Thyroid gland (tissue), 4 donors: Measurements from ENCODE around the gene ABR.

Experiments used
- POLR2A ChIP-seq, 2 donors: fragments of 450-650 bp; IDR thresholded peaks; one replicate each; pipeline ENCODE4 v1.6.1; 2017; ENCODE audit warnings: antibody characterized with exemption in 2 of 2, mild to moderate bottlenecking in 2 of 2, moderate library complexity in 1 of 2
- TF ChIP-seq, protein P1 (sequence below), 6 experiments: fragments of 200-600 bp in 3 of 6; fragments of 450-650 bp in 3 of 6; sonication (generic) in 3 of 6; IDR thresholded peaks; one replicate each; pipeline ENCODE4 v1.5.1; 2016 to 2019; ENCODE audit warnings: antibody characterized with exemption in 6 of 6, mild to moderate bottlenecking in 2 of 6, inconsistent platforms in 1 of 6, moderate library complexity in 1 of 6

DNA sequence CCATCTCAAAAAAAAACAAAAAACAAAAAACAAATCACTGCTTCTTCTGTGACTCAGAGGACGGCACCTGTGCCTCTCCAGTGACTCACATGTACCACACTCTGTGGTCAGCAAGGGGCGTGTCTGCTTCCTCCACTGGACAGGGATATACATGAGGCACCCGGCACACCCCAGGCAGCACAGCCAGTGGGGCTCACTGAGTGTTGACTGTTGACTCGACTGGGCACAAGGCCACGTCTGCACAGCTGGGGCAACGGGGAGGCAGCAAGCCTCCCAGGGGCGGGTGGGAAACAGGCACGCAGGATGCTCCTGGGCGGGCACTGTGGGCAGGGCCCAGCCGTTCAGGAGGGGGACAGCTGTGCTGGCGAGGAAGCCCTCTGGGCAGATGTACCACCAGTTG lies 118.8 kb downstream of the ABR start:
- TF ChIP-seq, protein P1, sequence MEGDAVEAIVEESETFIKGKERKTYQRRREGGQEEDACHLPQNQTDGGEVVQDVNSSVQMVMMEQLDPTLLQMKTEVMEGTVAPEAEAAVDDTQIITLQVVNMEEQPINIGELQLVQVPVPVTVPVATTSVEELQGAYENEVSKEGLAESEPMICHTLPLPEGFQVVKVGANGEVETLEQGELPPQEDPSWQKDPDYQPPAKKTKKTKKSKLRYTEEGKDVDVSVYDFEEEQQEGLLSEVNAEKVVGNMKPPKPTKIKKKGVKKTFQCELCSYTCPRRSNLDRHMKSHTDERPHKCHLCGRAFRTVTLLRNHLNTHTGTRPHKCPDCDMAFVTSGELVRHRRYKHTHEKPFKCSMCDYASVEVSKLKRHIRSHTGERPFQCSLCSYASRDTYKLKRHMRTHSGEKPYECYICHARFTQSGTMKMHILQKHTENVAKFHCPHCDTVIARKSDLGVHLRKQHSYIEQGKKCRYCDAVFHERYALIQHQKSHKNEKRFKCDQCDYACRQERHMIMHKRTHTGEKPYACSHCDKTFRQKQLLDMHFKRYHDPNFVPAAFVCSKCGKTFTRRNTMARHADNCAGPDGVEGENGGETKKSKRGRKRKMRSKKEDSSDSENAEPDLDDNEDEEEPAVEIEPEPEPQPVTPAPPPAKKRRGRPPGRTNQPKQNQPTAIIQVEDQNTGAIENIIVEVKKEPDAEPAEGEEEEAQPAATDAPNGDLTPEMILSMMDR (IDR thresholded peaks at IDR 0.05): no peak
- no peak for TF ChIP-seq POLR2A (IDR thresholded peaks at IDR 0.05)
